ENCODE results near the gene SLC6A18. TPM values are rescaled to one million over a fixed set of nuclear protein-coding genes. Genes with fewer than 3 reads are reported as not detected.

Gene SLC6A18
- polyA plus RNA-seq, 1 experiment = not detected

DNA sequence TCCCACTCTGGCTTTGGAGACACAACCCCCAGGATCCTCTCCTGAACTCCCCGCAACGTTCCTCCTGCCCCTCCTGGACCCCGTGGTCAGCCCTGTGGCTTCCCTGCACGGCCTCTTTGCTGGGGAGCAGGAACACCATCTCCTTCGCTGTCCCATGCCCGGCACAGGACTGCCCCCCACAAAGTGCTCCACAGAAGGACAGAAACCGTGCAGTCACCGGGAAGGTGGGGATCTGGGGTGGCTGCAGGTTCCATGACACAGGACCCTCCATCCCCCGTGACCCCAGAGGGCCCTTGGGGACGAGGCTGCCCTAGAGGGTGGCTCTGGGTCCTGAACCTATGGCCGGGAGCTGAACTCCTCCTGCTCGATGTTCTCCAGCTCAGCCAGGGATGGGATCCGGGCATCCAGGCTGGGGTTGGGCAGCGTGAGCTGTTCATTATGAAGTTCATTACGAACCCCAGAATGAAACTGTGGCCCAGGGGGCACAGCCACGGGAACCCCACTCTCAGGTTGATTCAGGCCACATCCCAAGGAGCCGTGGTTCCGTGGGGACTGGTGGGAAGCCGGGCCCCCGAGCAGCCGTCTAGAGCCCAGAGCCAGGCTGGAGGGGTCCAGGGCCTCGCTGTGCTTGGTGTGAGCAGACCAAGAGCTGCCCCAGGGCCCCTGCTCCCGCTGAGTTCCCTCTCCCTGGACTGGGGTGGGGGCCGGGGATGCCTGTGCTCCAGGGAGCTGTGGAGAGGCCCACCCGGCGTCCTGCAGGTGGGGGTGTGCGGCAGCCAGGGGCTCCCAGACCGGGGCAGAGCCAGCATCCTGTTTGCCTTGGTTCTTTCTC lies 24.5 kb upstream of the SLC6A18 start:
- H3K27me3 ChIP-seq (ENCODE audit: control insufficient read depth, insufficient read depth, low read length) = peaks cover 3% of the 10 kb centered on the region; the same call in 1 of the 2 replicates
- no peak overlapping the region for H3K4me3 ChIP-seq (ENCODE audit: low read depth, low read length)
- H3K36me3 ChIP-seq (ENCODE audit: control insufficient read depth, insufficient read depth, low read length) = no peaks in the 10 kb centered on the region
- POLR2A ChIA-PET = no interaction called here
- CTCF ChIA-PET = interaction anchor here (0.5 to 0.6 kb wide), 2 partner anchors 531 to 613 kb away, joined by 3 read pairs; no protein-coding TSS in a partner anchor
- no peak for DNase-seq (ENCODE audit: low read depth)
- TF ChIP-seq, protein P1, sequence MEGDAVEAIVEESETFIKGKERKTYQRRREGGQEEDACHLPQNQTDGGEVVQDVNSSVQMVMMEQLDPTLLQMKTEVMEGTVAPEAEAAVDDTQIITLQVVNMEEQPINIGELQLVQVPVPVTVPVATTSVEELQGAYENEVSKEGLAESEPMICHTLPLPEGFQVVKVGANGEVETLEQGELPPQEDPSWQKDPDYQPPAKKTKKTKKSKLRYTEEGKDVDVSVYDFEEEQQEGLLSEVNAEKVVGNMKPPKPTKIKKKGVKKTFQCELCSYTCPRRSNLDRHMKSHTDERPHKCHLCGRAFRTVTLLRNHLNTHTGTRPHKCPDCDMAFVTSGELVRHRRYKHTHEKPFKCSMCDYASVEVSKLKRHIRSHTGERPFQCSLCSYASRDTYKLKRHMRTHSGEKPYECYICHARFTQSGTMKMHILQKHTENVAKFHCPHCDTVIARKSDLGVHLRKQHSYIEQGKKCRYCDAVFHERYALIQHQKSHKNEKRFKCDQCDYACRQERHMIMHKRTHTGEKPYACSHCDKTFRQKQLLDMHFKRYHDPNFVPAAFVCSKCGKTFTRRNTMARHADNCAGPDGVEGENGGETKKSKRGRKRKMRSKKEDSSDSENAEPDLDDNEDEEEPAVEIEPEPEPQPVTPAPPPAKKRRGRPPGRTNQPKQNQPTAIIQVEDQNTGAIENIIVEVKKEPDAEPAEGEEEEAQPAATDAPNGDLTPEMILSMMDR (IDR thresholded peaks at IDR 0.05; ENCODE audit: insufficient read depth, low read depth, low read length) = no peak

DNA sequence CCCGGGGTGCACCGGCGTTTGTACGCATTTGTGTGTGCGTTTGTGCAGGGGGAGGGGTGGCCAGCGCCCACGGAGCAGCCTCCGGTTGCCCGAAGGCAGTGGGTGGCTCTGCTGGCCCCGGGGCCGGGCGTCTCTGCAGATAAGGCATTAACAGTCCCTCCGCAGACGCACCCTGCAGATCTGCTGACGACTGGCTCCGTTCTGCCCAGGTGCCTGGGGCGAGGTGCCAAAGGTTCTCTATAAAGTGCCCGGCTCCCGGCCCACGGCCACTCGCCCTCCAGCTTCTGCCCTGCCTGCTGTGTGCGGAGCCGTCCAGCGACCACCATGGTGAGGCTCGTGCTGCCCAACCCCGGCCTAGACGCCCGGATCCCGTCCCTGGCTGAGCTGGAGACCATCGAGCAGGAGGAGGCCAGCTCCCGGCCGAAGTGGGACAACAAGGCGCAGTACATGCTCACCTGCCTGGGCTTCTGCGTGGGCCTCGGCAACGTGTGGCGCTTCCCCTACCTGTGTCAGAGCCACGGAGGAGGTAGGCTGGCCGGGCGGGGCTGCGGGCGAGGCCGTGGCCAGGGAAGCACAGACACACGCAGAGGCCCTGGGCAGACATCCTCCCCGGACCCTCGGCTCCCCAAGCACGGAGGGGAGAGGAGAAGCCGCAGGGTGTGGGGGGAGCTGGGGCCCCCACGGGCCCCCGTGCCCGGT lies 23.7 kb upstream of the SLC6A18 start, which contains the start of gene SLC6A19:
SLC6A19 (plus strand) TSS at position 269 of the 699 bp plus-strand sequence; CDS start at position 325, 56 bp downstream.
- H3K27me3 ChIP-seq (ENCODE audit: control insufficient read depth, insufficient read depth, low read length) = peaks cover 3% of the 10 kb centered on the region; the same call in 1 of the 2 replicates
- POLR2A ChIA-PET = no interaction called here
- H3K36me3 ChIP-seq (ENCODE audit: control insufficient read depth, insufficient read depth, low read length) = no peaks in the 10 kb centered on the region
- TF ChIP-seq, protein P1 (IDR thresholded peaks at IDR 0.05; ENCODE audit: insufficient read depth, low read depth, low read length) = no peak
- DNase-seq (ENCODE audit: low read depth) = no peak
- CTCF ChIA-PET = interaction anchor here (0.5 to 0.6 kb wide), 2 partner anchors 530 to 613 kb away, joined by 3 read pairs; no protein-coding TSS in a partner anchor
- no peak within 1 kb of the TSS for H3K4me3 ChIP-seq (ENCODE audit: low read depth, low read length)

DNA sequence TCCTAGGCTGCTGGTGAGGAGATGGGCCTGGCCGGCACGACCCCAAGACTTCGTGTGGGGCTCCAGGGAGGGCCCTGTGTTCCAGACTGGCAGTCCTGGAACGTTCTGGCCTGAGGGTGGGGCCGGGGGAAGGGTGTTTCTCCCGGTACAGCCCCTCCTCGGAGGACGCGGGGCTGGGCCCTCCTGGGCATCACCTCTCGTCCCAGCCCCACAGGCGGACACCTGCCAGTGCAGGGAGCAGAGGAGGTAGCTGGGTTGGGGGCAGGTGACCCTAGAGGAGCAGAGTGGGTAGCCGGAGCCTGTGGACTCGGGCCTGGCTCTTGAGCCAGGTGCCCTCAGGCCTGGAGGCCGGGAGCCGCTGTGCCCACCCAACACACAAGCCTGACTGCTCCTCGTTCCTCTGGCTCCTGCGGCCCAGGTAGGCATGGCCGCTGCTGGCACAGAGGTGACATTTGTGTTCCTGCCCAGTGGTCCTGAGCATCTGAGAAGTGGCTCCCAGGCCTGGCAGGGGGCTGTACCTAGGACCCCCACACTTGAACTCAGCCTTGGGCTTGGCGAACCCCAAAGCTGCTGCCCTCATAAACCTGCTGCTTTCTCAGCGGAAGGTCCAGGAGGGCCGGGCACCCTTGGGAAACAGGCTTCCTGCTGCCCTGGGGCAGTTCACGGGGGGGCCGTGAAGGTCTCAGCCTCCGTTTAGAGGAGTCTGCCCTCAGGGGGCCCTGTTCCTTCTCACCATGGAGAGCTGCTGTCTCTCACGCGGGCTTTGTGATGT lies 23.0 kb upstream of the SLC6A18 start:
- peaks cover 3% of the 10 kb centered on the region; the same call in 1 of the 2 replicates for H3K27me3 ChIP-seq (ENCODE audit: control insufficient read depth, insufficient read depth, low read length)
- CTCF ChIA-PET = interaction anchor here (0.6 to 1.0 kb wide), 2 partner anchors 28 to 482 kb away, joined by 3 read pairs; no protein-coding TSS in a partner anchor

DNA sequence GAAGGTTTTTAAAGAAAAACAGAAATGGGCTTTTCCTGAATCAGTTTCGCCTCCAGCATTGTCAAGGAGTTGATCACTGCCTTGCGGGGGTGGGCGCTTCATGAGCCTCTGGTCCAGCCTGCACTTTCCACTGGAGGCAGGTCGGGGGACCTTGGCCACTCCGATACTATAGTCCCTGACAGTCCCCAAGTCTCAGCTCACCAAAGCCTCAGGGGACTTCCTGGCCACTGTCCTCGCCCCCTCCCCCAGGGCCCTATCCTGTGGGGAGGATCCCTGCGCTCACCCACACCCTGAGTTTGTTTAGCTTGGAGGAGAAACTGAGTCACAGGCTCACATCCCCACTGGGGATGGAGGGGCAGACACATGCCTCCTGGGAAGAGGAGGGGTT lies 22.4 kb upstream of the SLC6A18 start:
- POLR2A ChIA-PET = no interaction called here
- no peak overlapping the region for H3K4me3 ChIP-seq (ENCODE audit: low read depth, low read length)
- H3K36me3 ChIP-seq (ENCODE audit: control insufficient read depth, insufficient read depth, low read length) = no peaks in the 10 kb centered on the region
- CTCF ChIA-PET = interaction anchor here (0.6 to 1.0 kb wide), 3 partner anchors 29 to 481 kb away, joined by 3 read pairs; no protein-coding TSS in a partner anchor
- TF ChIP-seq, protein P1 (IDR thresholded peaks at IDR 0.05; ENCODE audit: insufficient read depth, low read depth, low read length) = no peak
- peaks cover 3% of the 10 kb centered on the region; the same call in 1 of the 2 replicates for H3K27me3 ChIP-seq (ENCODE audit: control insufficient read depth, insufficient read depth, low read length)
- DNase-seq (ENCODE audit: low read depth) = no peak

More for the DNA sequence above, 23.0 kb upstream of the SLC6A18 start:
- H3K4me3 ChIP-seq (ENCODE audit: low read depth, low read length) = no peak overlapping the region
- TF ChIP-seq, protein P1 (IDR thresholded peaks at IDR 0.05; ENCODE audit: insufficient read depth, low read depth, low read length) = no peak
- no peaks in the 10 kb centered on the region for H3K36me3 ChIP-seq (ENCODE audit: control insufficient read depth, insufficient read depth, low read length)
- no peak for DNase-seq (ENCODE audit: low read depth)
- POLR2A ChIA-PET = no interaction called here
